ENCODE measurements around the gene ADA.

ADA gene

GRCh38 chr20:44621939-44622338 is 29.6 kb downstream of the ADA start:
- no peak for DNase-seq

- no peak for DNase-seq
Observed at GRCh38 chr20:44621325-44621724, 30.2 kb downstream of the ADA start.

GRCh38 chr20:44620030-44620429 is 31.5 kb downstream of the ADA start:
- no peak for DNase-seq

GRCh38 chr20:44619294-44619693 is 32.2 kb downstream of the ADA start:
- DNase-seq: no peak

GRCh38 chr20:44618318-44618731 is 33.2 kb downstream of the ADA start:
- no peak for DNase-seq

GRCh38 chr20:44616604-44616964 is 34.9 kb downstream of the ADA start:
- no peak for DNase-seq

GRCh38 chr20:44615876-44616603 is 35.5 kb downstream of the ADA start:
- DNase-seq: no peak

- DNase-seq: no peak
Observed at GRCh38 chr20:44615169-44615791, 36.2 kb downstream of the ADA start.

- DNase-seq: no peak
Observed at GRCh38 chr20:44614525-44614924, 37.0 kb downstream of the ADA start.

- DNase-seq: no peak
Observed at GRCh38 chr20:44613575-44613974, 37.9 kb downstream of the ADA start.

GRCh38 chr20:44610313-44610962 is 41.1 kb downstream of the ADA start:
- DNase-seq: no peak

GRCh38 chr20:44609516-44610312 is 41.8 kb downstream of the ADA start:
- peak; percentile 84 for DNase-seq

- DNase-seq: no peak
Observed at GRCh38 chr20:44609006-44609515, 42.4 kb downstream of the ADA start.

- no peak for DNase-seq
Observed at GRCh38 chr20:44606725-44607441, 44.6 kb downstream of the ADA start.

- DNase-seq: no peak
Observed at GRCh38 chr20:44603327-44603726, 48.2 kb downstream of the ADA start.

- DNase-seq: no peak
Observed at GRCh38 chr20:44601801-44602204, 49.7 kb downstream of the ADA start.

- DNase-seq: no peak
Observed at GRCh38 chr20:44601236-44601671, 50.2 kb downstream of the ADA start.

- no peak for DNase-seq
Observed at GRCh38 chr20:44600758-44601201, 50.7 kb downstream of the ADA start.

- no peak for DNase-seq
Observed at GRCh38 chr20:44600301-44600700, 51.2 kb downstream of the ADA start.

GRCh38 chr20:44599715-44600114 is 51.8 kb downstream of the ADA start:
- DNase-seq: no peak

GRCh38 chr20:44598423-44599305 is 52.8 kb downstream of the ADA start:
- DNase-seq: no peak
